Measurements from ENCODE around the gene ELAVL4.

ELAVL4 gene

DNA sequence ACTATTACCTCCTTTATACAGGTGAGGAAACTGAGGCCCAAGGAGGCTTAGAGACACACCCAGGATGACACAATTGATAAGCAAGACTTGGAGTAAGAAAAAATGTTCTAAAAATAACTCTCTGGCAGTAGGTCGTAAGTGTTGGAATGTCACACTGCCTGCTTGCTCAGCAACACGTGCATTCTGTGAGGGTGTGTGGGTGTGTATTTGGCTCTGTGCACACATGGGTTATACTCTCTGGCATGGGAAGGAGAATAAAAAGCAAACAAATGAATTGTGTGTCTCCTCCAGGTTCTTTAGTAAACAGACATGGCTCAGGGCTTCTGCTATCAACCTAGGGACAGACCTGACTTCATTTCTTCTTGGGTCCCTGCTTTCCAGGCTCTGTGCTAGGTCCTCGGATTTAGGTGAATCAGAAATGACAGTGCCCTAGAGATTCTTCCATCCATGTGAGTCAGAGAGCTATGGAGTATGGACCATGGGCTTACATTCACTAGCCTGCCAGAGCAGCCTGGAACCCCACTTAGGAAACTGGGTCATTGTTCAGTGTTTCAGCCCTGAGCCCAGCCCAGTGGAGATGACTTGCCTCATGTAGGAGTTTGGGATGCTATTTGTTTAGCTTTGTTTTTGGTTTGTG lies 72.4 kb downstream of the ELAVL4 start:
- no peak for DNase-seq

DNA sequence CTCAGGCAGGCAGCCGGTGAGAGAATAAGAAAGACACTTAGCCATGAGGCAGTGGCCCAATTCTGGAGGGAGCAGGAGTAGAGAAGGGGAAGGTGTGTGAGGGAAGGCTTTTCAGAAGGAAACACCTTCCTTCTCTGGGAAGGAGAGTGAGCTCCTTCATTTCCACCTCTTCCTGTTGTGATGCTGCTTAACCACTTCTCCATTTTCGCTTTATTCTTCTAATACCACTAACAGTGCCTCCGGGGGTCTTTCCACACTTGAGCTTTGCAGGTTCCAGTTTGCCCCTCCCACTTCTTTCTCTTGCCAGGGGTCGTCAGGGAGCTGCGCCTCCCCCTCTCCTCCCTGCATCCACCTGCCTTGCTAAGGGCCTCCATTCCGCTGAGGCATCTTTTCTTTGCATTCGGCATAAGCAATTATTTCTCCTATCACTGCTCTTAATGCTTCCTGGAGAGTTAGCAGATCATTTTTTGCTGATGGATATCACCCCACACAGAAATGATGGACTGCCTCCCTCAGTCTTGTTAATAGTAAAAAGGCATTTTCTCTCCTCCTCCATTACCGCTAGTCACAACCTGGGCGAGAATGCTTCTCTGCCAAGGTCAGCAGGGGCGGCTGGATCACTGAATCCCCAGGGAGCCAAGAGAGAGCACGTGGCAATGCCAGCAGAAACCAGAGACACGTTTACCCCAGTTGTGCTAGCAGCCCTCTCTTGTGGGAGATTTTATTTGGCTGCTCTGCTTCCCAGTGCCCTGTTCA lies 74.8 kb downstream of the ELAVL4 start:
- no peak for DNase-seq

DNA sequence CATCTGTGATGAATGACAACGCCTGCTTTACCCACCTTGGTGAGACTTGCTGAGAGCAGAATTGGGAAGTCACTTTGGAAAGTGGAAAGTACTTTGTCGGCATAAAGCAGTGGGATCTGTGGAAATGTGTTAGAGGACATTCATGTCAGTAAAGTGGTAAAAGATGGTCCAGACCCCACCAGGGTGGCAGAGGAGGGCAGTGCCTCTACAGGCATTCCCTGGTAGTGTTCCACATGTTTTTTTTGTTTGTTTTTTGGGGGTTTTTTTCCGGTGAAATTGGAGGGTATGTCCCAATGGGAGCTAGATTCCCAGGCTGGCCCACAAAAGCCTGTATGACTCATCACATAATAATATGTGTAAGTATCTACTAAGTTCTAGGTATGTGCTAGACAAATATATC lies 80.6 kb downstream of the ELAVL4 start:
- no peak for DNase-seq

DNA sequence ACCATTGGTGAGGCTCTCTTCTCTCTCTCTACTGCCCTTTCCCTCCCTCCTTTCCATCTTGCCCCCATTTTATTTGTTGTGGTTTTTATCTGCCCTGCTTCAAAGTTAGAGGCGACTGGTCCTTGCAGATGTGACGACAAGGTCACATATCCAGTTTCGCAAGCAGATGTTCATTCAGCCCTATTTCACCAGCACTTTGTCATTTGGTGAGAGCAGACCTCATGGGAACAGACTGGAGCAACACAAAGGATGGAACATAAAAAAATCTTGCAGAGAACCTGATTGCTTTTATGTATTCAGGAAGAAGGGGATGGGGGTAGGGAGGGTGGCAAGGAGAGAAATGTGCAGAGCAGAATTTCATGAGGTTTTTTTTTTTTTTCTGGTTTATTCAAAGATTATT lies 84.3 kb downstream of the ELAVL4 start:
- DNase-seq = no peak

DNA sequence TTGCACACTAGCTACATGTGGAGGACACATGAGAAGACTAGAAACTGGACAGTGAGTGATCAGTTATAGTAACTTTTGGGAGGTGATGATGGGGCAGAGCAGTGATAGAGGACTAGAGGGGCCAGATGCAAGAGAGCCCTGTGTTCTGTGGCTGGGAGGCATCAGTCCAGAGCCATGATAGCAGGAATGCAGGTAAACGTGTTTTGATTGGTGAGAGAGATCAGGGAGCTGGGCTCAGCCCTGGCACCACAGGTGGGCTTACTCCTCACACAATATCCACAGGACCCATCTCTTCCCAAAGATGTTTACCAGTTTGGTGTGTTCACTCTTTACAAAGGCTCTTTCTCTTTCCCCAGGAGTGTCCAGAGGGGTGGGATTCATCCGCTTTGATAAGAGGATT lies 86.5 kb downstream of the ELAVL4 start:
- no peak for DNase-seq

DNA sequence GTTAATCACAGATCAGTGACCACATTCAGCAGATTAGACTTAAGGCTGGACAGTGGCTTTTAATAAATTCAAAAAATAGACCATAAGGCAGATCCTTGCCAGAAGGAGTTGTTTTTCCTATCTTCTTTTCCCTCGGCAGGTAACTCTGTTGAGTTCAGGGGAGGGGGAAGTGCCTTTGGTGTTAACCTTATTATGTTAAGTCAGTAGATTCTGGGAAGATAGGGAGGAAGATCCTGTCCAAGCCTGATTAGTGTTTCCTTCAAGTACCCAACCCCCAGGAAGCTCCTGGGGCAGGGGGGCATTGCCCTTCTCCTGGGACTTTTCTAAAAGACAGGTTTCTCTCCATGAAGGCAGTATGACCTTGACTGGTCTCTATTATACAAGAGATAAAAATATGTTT lies 87.4 kb downstream of the ELAVL4 start:
- no peak for DNase-seq

DNA sequence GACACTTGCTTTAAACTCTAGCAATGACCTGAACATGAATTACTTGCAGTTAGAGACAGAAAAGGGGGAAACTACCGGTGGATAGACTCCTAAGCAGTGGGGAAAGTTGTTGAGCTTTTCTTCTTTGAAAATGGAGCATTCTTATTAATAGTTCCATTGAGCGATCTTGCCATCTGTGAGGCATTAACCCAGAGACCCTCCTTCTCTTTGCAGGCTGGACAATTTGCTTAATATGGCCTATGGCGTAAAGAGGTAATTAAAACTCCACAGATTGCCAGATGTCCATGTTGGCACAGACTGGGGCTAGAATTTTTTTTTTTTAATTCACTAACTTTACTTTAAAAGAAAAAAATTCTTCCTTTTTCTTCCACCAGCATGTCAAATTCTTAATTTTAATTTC lies 88.5 kb downstream of the ELAVL4 start:
- DNase-seq = no peak

DNA sequence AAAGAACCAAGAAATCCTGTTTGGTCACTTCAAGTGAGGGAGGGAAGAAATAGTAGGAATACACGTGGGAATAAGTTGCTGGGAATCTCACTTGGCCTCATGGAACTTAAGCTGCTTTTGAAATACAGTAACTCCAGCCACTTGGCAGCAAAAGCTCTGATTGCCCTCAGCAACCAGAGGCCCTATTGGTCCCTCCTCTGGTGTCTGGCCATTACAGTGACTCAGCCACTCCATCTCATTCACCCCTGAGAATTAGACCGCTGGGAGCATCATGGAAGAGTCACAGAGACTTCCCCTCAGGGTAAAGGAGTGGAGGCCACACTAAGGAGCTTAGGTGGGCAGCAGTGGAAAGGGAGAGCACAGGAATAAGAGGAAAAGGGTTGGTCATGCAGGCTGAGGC lies 99.6 kb downstream of the ELAVL4 start:
- no peak for DNase-seq

DNA sequence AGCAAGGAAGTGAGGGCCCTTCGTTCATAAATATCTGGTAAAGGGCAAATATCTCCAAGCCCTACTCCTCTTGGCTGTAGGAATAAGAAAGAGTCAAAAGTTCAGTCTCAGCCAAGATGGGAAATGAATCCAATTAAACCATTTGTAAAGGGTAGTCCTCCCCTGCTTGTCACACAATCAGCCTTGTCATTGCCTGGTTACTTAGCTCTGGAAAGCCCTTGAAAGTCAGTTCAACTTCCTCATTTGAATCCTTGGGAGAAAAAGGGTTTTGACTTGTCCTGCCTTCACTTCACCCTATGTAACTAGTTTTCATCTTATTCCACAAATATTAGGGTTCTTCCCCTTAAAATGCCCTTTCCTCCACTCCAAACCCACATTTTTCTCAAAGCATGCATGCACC lies 100.0 kb downstream of the ELAVL4 start:
- DNase-seq = no peak

DNA sequence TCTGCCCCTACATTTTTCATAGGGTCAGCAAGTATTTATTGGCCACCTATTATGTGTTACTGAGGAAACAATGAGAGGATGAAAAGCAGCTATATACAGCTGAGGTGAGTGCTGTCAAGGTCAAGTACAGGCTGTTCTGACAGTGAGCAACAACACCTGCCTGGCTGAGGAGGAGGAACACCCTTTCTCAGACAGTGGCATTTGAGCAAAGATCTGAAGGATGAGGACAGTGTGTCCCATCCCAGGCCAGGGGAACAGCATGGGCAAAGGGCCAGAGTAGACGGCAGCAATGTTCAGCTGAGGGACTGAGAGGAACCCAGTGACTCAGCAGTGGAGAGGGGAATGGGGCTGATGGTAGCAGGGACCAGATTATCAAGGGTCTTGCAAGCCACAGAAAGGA lies 101.0 kb downstream of the ELAVL4 start:
- no peak for DNase-seq

DNA sequence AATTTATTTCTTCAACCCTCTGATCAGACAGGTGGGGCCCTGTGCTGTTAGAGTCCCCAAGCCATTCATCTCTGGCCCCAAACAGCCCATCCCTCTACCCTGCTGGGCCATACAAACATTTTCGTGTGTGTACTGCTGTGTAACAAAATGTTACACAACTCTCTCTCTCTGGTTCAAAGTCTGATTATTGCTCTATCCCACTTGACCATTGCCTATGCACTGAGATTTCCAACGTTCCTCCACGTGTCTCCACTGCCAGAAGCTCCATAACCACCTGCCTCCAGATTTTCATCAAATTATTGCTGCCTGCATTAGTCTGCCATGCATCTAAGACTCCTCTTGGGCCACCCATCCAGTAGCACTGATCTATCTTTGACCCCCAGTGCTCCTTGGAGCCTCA lies 104.8 kb downstream of the ELAVL4 start:
- no peak for DNase-seq

DNA sequence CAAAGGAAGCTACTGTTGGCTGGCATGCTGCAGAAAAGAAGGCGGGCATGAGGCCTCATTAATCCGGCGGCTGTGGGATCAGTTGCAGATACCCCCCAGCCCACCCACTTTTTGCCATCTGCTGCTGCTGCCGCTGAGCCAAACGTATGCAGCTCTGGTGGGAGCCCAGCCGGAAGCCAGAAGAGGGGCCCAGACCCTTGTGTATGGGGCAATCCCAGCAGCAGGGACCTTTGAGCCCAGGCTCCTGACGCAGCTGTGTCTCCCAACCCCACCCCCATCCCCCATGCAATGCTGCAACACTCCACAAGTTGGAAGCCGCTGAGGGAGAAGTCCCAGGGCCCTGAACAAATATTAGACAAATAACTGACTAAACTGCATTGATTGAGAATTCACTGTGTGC lies 106.0 kb downstream of the ELAVL4 start:
- no peak for DNase-seq

DNA sequence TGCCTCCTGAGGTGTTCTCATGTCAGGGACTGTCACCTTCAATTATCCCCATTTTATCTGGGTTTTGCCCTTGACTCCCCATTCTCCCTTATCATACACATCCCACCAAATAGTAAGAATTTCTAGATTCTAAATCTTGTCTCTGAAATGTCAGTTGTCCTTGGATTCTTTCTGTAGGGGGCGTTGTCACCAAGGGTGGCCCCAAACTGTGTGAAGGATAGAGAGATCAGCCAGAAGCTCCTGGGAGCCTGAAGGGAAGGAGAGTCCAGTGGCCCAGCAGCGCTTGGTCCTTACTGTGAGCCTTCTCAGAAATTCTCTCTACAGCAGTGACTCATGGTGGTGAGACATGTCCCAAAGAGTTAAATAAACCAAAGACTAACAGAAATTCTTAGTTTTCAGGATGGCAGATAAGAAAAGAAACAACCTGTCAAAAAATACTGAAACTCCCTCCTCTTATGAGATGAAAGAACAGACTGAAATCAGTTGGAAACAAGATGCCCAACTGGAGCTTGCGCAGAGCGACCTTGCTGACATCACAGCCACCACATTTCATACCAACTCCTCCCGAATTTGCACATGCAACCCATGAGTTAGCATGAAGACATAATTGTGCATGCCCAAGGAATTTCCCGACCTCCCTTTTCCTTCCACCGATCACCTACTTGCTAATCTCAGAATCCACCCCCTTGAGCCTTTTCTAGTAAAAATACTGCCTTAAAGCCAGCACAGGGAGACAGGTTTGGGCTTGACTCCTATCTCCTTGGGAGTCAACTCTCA lies 109.8 kb downstream of the ELAVL4 start:
- DNase-seq = no peak

DNA sequence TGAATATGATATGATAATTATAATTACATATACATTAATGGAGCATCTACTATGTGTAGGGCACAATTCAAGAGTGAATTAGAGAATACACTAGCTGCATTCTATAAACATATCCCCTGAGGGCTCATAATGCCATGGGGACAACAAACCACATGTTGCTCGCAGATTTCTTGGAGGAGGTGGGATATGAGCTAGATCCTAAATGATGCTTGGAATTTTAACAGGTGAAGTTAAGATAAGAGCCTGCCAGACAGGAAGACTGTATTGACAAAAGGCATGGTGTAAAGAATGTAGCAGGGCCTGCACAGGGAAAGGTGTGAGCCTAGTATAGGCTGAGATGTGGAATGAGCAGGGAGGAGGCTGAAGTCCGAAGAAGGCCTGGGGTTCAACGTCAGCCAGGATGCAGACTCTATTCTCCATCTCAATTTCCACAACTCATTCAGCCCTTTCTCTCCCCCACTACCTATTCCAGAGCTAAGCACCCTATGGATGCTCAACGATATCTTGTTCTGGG lies 120.2 kb downstream of the ELAVL4 start:
- DNase-seq = no peak

DNA sequence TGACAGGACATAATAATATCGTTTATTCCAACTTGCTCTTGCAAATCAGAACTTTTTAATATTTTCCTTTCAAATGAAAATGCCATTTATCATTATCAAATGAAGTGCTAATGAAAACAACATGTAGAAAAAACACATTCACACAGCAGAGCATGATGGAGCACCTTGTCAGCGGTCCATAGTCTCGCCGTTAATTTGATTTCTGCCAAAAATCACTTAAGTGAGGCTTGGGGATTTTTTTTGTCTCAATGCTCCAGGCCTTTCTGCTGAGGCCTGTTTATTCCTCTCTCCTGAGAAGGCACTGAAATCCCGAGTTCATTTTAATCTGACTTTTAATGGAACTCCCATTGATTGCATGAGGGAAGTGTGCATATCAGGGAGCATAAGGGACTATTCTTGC lies 122.5 kb downstream of the ELAVL4 start:
- no peak for DNase-seq

DNA sequence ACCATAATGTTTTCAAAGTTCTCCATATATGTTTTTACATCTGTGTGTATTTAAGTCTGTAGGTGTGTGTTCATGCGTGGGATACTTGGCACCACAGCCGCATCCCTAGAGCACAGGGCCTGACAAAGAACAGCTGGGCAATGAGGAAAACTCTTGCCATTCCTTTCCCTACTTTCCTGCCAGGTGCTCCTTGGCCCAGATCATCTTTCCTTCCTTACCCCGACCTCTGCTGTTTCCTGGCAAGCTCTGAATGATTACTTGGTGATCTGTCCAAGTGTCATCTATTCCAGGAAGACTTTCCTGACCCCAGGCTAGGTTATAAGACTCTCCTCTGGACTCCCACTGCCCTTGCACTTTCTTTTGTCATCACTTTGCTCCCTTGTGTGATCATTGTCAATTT lies 123.6 kb downstream of the ELAVL4 start:
- no peak for DNase-seq

DNA sequence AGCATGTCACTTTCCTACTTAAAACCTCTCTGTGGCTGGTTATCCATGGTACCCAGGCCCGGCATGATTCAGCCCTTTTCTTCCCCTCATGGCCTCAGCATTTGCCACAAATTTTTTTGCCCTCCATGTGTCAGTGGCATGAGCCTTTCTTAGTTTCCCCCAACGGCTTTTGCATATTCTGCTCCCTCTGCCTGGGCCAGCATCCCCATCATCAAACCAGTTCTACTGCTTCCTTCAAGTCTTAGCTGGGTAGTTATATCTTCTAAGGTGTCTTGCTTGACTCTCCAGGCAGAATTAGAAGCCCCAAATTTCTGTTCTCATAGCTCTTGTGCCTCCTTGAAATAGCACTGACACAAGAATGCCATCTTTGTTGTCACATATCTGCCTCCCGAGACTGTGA lies 127.9 kb downstream of the ELAVL4 start:
- DNase-seq = no peak

DNA sequence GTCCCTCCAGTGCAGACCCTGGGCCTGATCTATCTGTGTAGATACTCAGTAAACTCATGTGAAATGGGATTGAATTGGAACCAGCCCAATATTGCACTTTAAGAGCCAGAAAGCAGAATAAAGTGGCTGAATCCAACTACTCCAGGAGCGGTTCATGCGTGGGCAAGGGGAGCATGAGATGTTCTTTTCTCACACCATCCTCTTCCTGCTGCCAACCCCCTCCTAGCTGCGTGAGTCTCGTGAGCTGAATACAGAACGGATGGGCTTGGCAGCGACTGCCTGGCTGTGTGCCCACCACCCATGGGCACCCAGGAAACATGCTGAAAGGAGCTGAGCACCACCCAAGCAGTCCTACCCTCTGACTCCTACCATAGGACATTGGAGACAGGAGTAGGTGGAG lies 128.3 kb downstream of the ELAVL4 start:
- no peak for DNase-seq

DNA sequence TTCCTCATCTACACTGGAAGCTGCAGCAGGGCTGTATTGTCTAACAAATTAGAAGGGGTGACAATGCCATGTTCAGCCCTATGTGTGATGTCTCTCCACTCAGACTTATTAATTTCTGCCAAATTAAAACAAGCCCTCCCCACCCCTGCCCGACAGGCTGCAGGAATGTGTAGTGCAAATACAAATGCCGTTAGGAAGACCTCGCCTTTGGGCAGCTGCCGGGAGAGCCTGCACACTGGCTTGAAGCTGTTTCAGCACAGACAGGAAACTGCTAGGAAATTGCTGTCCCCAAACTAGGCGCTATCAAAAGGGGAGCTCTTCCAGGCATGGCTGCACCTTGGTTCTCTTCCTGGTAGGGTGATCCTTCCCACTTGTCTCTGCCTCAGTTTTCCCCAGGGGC lies 135.2 kb downstream of the ELAVL4 start:
- no peak for DNase-seq

DNA sequence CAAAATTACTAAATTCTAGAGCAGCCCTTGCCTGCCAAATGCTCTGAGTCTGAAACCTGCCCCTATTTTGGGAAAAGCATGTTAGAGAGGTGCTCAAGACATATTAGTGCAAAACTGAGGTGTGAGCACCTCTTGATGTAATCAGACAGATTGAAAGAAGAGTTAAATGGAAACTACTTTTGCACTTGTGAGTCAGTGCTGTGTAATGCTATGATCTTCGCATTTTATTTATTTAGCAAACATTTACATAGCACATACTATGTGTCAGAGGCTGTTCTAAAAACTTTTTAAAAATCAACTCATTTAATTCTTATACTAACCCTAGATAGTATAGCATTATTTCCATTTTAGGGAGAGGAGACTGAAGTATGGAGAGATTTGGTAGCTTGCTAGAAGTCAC lies 138.1 kb downstream of the ELAVL4 start:
- no peak for DNase-seq

DNA sequence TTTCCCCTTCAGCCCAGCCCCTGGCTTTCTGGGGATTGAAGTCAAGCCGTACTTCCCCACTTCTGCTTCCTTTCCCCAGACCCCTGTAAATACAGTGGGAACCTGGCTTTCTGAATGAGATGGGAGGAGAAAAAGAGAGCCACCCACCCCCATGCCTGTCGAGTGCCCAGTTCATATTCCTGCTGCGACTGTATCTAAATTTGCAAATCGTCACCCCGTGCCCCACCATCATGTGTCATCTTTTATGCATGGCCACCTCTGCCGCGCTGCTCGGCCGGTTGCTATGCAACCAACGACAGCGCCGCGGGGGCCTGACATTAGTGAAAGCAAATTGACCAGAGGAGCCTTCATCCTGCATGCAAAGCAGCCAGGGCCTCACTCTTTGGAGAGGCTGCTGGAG lies 143.0 kb downstream of the ELAVL4 start:
- DNase-seq = no peak

DNA sequence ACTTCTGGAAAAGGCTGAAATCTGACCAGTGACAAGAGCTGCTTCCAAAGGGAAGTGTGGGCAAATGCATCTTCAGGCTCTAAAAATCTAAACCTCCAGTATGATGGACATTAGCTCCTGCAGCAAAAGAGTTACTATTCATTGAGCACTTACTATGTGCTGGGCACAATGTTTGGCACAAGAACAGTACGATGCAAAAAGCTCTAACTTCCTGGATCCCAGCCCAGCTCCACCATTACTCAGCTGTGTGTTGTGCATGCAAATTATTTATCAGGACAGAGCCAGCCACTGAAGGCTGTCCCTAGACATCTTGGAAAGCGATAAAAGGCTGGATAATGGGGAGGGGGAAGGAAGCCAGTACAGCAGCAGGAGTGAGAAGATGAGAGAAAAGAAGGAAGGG lies 143.5 kb downstream of the ELAVL4 start:
- DNase-seq = no peak
